Immature natural killer cell (primary cell): ENCODE results near the gene UBLCP1. TPM values are rescaled to one million over a fixed set of nuclear protein-coding genes. Genes with fewer than 3 reads are reported as not detected.
"Not testable (repeated sequence)": the region's sequence is repeated elsewhere in the genome, so short reads cannot be mapped to it uniquely, and the experiment has no call there.

Source experiments
- DNase-seq, 3 donors: peaks; one replicate each; pipeline ENCODE4 v3.0.0; 2022; ENCODE audit warnings: mixed read lengths in 1 of 3
- H3K27ac Mint-ChIP-seq, 6 donors: one replicate each; pipeline ENCODE4 v1.8.0; 2020; ENCODE audit warnings: mixed read lengths in 6 of 6, mild to moderate bottlenecking in 5 of 6, inconsistent platforms in 4 of 6, moderate library complexity in 3 of 6
- H3K27me3 Mint-ChIP-seq, 3 donors: one replicate each; pipeline ENCODE4 v1.8.0; 2020 to 2021; ENCODE audit warnings: low read depth in 3 of 3, mild to moderate bottlenecking in 3 of 3, mixed read lengths in 3 of 3, moderate library complexity in 3 of 3, inconsistent platforms in 1 of 3
- H3K36me3 Mint-ChIP-seq, 3 donors: one replicate each; pipeline ENCODE4 v1.8.0; 2020; ENCODE audit warnings: mixed read lengths in 3 of 3, inconsistent platforms in 2 of 3, mild to moderate bottlenecking in 2 of 3
- H3K4me1 Mint-ChIP-seq, 2 donors: one replicate each; pipeline ENCODE4 v1.8.0; 2020; ENCODE audit warnings: inconsistent platforms in 2 of 2, mild to moderate bottlenecking in 2 of 2, mixed read lengths in 2 of 2, moderate library complexity in 1 of 2
- H3K4me3 Mint-ChIP-seq, 5 donors: one replicate each; pipeline ENCODE4 v1.8.0; 2020; ENCODE audit warnings: mild to moderate bottlenecking in 5 of 5, mixed read lengths in 5 of 5, inconsistent platforms in 3 of 5, moderate library complexity in 3 of 5
- H3K9me3 Mint-ChIP-seq, 6 donors: one replicate each; pipeline ENCODE4 v1.8.0; 2020; ENCODE audit warnings: mild to moderate bottlenecking in 6 of 6, mixed read lengths in 6 of 6, inconsistent platforms in 4 of 6, moderate library complexity in 3 of 6
- polyA plus RNA-seq, 3 donors: library from polyadenylated mRNA; unstranded; fragments of 300-500 nt; fragmentation: Illumina TruSeq; gene quantifications; one replicate each; pipeline ENCODE4 v1.2.3, GENCODE V29; 2021

The UBLCP1 gene
- polyA plus RNA-seq, 3 donors from 2014 or later = 56.5 to 90.5 (median 68.7) TPM

- peak overlapping the region; percentile 95 to 100 (median 98) for H3K27ac Mint-ChIP-seq
- H3K9me3 Mint-ChIP-seq = no peaks in the 10 kb centered on the region
- peaks cover 0 to 4% (median 0%) of the 10 kb centered on the region in 3 donors for H3K36me3 Mint-ChIP-seq
- no peak for DNase-seq
- peak overlapping the region; percentile 87 to 98 (median 98) for H3K4me3 Mint-ChIP-seq
- H3K27me3 Mint-ChIP-seq = peaks cover 9 to 13% (median 11%) of the 10 kb centered on the region in 3 donors
- peaks cover 43 to 65% of the 10 kb centered on the region in 2 donors for H3K4me1 Mint-ChIP-seq
Measured at GRCh38 chr5:159263569-159263905, 447 bp downstream of the UBLCP1 start.

- Mint-ChIP-seq H3K36me3 (peaks cover 5 to 17% (median 9%) of the 10 kb centered on the region in 3 donors), H3K4me1 (peaks cover 39 to 74% of the 10 kb centered on the region in 2 donors), H3K27me3 (peaks cover 9 to 11% (median 11%) of the 10 kb centered on the region in 3 donors)
- DNase-seq, H3K27ac Mint-ChIP-seq, H3K4me3 Mint-ChIP-seq, H3K9me3 Mint-ChIP-seq: not testable (repeated sequence)
Measured at GRCh38 chr5:159266764-159267163, 3.7 kb downstream of the UBLCP1 start.

GRCh38 chr5:159269723-159270122 lies 6.6 kb downstream of the UBLCP1 start:
- peaks cover 9 to 33% (median 17%) of the 10 kb centered on the region in 3 donors for H3K36me3 Mint-ChIP-seq
- no peaks in the 10 kb centered on the region for H3K27me3 Mint-ChIP-seq
- H3K9me3 Mint-ChIP-seq = no peaks in the 10 kb centered on the region
- no peak overlapping the region for H3K27ac Mint-ChIP-seq
- DNase-seq = no peak
- H3K4me3 Mint-ChIP-seq = no peak overlapping the region
- H3K4me1 Mint-ChIP-seq = peaks cover 14 to 49% of the 10 kb centered on the region in 2 donors

GRCh38 chr5:159273923-159274322 lies 10.8 kb downstream of the UBLCP1 start:
- no peak overlapping the region for H3K4me3 Mint-ChIP-seq
- H3K36me3 Mint-ChIP-seq = peaks cover 13 to 53% (median 29%) of the 10 kb centered on the region in 3 donors
- no peaks in the 10 kb centered on the region for H3K9me3 Mint-ChIP-seq
- DNase-seq = no peak
- H3K27ac Mint-ChIP-seq = no peak overlapping the region
- peaks cover 3 to 30% of the 10 kb centered on the region in 2 donors for H3K4me1 Mint-ChIP-seq
- H3K27me3 Mint-ChIP-seq = no peaks in the 10 kb centered on the region

GRCh38 chr5:159274676-159275075 lies 11.6 kb downstream of the UBLCP1 start:
- H3K9me3 Mint-ChIP-seq = no peaks in the 10 kb centered on the region
- H3K27me3 Mint-ChIP-seq = no peaks in the 10 kb centered on the region
- H3K4me1 Mint-ChIP-seq = peaks cover 3 to 22% of the 10 kb centered on the region in 2 donors
- peaks cover 13 to 53% (median 31%) of the 10 kb centered on the region in 3 donors for H3K36me3 Mint-ChIP-seq
- H3K4me3 Mint-ChIP-seq = no peak overlapping the region
- peak overlapping the region in 2 of 6 donors; percentile 16 to 24 for H3K27ac Mint-ChIP-seq
- no peak for DNase-seq

- Mint-ChIP-seq H3K36me3 (peaks cover 4 to 13% (median 8%) of the 10 kb centered on the region in 3 donors), H3K27me3 (no peaks in the 10 kb centered on the region)
- DNase-seq = peak in 2 of 3 donors; percentile 12 to 18
Measured at GRCh38 chr5:159286420-159287035, 23.4 kb downstream of the UBLCP1 start.

GRCh38 chr5:159290741-159291140 lies 27.7 kb downstream of the UBLCP1 start:
- Mint-ChIP-seq H3K4me3 (no peak overlapping the region), H3K4me1 (no peaks in the 10 kb centered on the region), H3K9me3 (peaks cover 0 to 2% (median 0%) of the 10 kb centered on the region in 6 donors), H3K27ac (no peak overlapping the region), H3K27me3 (no peaks in the 10 kb centered on the region), H3K36me3 (peaks cover 0 to 14% (median 6%) of the 10 kb centered on the region in 3 donors)
- no peak for DNase-seq

More at GRCh38 chr5:159286420-159287035, 23.4 kb downstream of the UBLCP1 start:
- no peak overlapping the region for H3K27ac Mint-ChIP-seq
- H3K4me3 Mint-ChIP-seq = no peak overlapping the region
- peaks cover 0 to under 1% (median 0%) of the 10 kb centered on the region in 6 donors for H3K9me3 Mint-ChIP-seq
- H3K4me1 Mint-ChIP-seq = no peaks in the 10 kb centered on the region

- no peak for DNase-seq
- H3K4me1 Mint-ChIP-seq = no peaks in the 10 kb centered on the region
- no peak overlapping the region for H3K4me3 Mint-ChIP-seq
- H3K36me3 Mint-ChIP-seq = peaks cover 8 to 18% (median 17%) of the 10 kb centered on the region in 3 donors
- peaks cover 0 to 8% (median 4%) of the 10 kb centered on the region in 3 donors for H3K27me3 Mint-ChIP-seq
- no peak overlapping the region for H3K27ac Mint-ChIP-seq
- peaks cover 7 to 28% (median 12%) of the 10 kb centered on the region in 6 donors for H3K9me3 Mint-ChIP-seq
Measured at GRCh38 chr5:159294921-159295320, 31.8 kb downstream of the UBLCP1 start.

GRCh38 chr5:159297300-159297699 lies 34.2 kb downstream of the UBLCP1 start:
- not testable (repeated sequence) for H3K27ac Mint-ChIP-seq, H3K4me3 Mint-ChIP-seq, DNase-seq, H3K4me1 Mint-ChIP-seq, H3K27me3 Mint-ChIP-seq
- H3K9me3 Mint-ChIP-seq = peaks cover 13 to 45% (median 20%) of the 10 kb centered on the region in 6 donors
- H3K36me3 Mint-ChIP-seq = peaks cover 12 to 26% (median 20%) of the 10 kb centered on the region in 3 donors

GRCh38 chr5:159301466-159301865 lies 38.4 kb downstream of the UBLCP1 start:
- DNase-seq = no peak
- Mint-ChIP-seq H3K4me3 (no peak overlapping the region), H3K27ac (no peak overlapping the region), H3K36me3 (peaks cover 14 to 28% (median 16%) of the 10 kb centered on the region in 3 donors), H3K27me3 (peaks cover 8 to 16% (median 9%) of the 10 kb centered on the region in 3 donors), H3K4me1 (peaks cover 0 to 1% of the 10 kb centered on the region in 2 donors), H3K9me3 (peaks cover 14 to 57% (median 23%) of the 10 kb centered on the region in 6 donors)

- not testable (repeated sequence) for H3K4me1 Mint-ChIP-seq, H3K27ac Mint-ChIP-seq, DNase-seq, H3K4me3 Mint-ChIP-seq
- Mint-ChIP-seq H3K9me3 (peaks cover 13 to 53% (median 23%) of the 10 kb centered on the region in 6 donors), H3K27me3 (peaks cover 8 to 16% (median 9%) of the 10 kb centered on the region in 3 donors), H3K36me3 (peaks cover 13 to 27% (median 16%) of the 10 kb centered on the region in 3 donors)
Measured at GRCh38 chr5:159301929-159302860, 39.1 kb downstream of the UBLCP1 start.

GRCh38 chr5:159303286-159303685 lies 40.2 kb downstream of the UBLCP1 start:
- no peak overlapping the region for H3K27ac Mint-ChIP-seq
- H3K9me3 Mint-ChIP-seq = peaks cover 13 to 44% (median 22%) of the 10 kb centered on the region in 6 donors
- peaks cover 13 to 22% (median 16%) of the 10 kb centered on the region in 3 donors for H3K36me3 Mint-ChIP-seq
- peaks cover 10 to 13% (median 10%) of the 10 kb centered on the region in 3 donors for H3K27me3 Mint-ChIP-seq
- no peak for DNase-seq
- peaks cover 0 to 1% of the 10 kb centered on the region in 2 donors for H3K4me1 Mint-ChIP-seq
- H3K4me3 Mint-ChIP-seq = no peak overlapping the region

- Mint-ChIP-seq H3K27me3 (peaks cover 11 to 18% (median 12%) of the 10 kb centered on the region in 3 donors), H3K36me3 (peaks cover 8 to 17% (median 8%) of the 10 kb centered on the region in 3 donors), H3K9me3 (peaks cover 6 to 27% (median 14%) of the 10 kb centered on the region in 6 donors), H3K27ac (no peak overlapping the region), H3K4me1 (peaks cover 0 to 3% of the 10 kb centered on the region in 2 donors), H3K4me3 (no peak overlapping the region)
- no peak for DNase-seq
Measured at GRCh38 chr5:159304961-159305595, 42.0 kb downstream of the UBLCP1 start.
